OCI-LY3 (cell line): ENCODE results near the gene CYP17A1.

Experiments used
- CTCF ChIP-seq: fragments of 200-600, 300-600 bp; sonication (generic); IDR thresholded peaks from 2 replicates; pipeline ENCODE4 v1.5.1; 2014; ENCODE audit warnings: antibody characterized with exemption, low read length, low read depth
- EZH2phosphoT487 ChIP-seq: fragments of 200-600 bp; shearing (Covaris generic); IDR thresholded peaks from 2 replicates; pipeline ENCODE4 v1.6.1; 2018; ENCODE audit warnings: antibody characterized with exemption, mixed run types, low read depth

GRCh38 chr10:102868911-102869257 lies 31.7 kb upstream of the CYP17A1 start:
- no peak for TF ChIP-seq CTCF
- TF ChIP-seq EZH2phosphoT487, result no peak
